COLO829 (cell line): ENCODE measurements around the gene TMEM43.

Experiments used
- DNase-seq: peaks from one replicate; pipeline ENCODE4 v3.0.0; 2012; ENCODE audit warnings: low spot score

The TMEM43 gene

DNA sequence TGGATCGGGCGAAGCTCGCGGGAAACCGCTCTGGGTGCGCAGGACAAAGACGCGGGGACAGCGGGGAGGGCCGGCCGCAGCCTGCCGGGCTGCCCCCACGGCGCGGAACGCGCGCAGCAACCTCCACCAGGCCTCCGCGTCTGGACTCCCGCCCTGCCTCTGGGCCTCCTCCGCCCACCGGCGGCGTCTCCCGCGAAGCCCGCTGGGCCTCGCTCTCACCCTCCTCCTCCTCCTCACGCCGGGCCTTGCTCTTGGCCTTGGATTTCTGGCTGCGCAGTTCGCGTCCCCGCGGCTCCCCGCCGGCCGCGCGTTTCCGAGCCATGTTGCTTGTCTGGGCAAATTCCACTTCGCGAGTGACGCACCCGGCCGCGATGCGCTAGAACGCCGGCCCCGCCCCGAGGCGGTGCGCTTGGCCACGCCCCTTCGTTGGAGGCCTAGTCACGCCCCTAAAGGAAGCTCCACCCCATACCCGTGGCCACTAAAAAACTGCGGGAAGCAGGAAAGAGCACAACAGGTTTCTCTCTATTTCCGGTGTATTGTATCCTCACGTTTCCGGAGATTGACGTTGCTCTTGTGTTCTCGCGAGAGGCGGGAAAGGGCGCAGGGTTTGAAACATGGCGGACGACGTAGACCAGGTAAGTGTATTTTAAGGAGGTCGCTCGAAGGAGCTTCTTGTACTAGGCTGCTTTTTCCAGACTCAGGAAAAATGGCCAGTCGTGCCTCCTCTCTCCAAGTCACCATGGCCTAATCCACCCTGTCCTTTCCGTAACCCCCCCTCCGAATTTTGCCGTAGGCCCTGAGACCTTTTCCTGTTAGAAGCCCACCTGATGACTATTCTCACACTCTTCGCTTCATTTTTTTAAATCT is 53.6 kb downstream of the TMEM43 start, which contains the start of the genes LSM3 and XPC:
LSM3 (plus strand) TSS at position 571 of the 867 bp plus-strand sequence; CDS start at position 615, 44 bp downstream.
XPC (minus strand) TSS at position 355 of the 867 bp plus-strand sequence; CDS start at position 322, 33 bp downstream.
- peak; percentile 91 for DNase-seq

- no peak for DNase-seq
Measured at GRCh38 chr3:14179114-14179465, 54.2 kb downstream of the TMEM43 start.

GRCh38 chr3:14179795-14180194 is 54.9 kb downstream of the TMEM43 start:
- DNase-seq = no peak

DNA sequence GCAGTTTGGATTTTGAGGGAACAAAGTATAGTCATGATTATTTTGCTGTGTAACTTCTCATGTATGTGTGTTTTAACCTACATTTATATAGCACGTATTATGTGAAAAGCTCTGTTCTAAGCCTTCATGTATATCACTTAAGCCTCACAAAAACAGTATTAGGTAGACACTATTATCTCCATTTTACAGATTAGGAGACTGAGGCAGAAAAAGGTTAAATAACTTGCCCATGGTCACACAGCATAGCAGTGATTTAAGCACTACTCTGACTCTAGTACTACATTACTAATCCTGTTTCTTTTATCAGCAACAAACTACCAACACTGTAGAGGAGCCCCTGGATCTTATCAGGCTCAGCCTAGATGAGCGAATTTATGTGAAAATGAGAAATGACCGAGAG is 56.4 kb downstream of the TMEM43 start:
- no peak for DNase-seq

DNA sequence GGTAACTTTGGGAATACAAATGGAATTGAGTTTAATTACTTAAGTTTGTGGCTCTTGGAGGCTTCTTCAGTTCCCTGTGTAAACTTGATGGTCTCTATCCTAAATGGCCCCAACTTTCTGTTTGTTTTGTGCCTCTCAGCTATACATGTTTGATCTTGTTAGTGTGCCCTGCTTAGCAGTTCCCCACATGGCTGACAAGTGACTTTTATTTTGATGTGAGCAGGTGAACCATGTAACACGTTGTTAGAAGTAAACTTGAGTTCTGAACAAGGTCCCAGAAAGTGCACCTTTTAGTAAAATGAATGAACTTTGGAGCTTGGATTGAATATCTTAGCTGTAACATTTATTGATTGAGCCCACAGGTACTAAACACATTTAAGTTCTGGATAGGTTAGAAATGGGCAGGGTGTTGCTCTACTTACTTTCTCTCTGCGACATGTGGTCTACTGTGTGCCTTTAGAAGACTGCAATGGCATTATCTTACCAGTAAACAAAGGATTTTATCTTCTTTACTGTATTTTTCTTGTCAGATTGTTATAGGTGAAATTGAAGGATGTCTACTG is 58.2 kb downstream of the TMEM43 start:
- no peak for DNase-seq

- DNase-seq = no peak
Measured at GRCh38 chr3:14186854-14187458, 62.1 kb downstream of the TMEM43 start.

DNA sequence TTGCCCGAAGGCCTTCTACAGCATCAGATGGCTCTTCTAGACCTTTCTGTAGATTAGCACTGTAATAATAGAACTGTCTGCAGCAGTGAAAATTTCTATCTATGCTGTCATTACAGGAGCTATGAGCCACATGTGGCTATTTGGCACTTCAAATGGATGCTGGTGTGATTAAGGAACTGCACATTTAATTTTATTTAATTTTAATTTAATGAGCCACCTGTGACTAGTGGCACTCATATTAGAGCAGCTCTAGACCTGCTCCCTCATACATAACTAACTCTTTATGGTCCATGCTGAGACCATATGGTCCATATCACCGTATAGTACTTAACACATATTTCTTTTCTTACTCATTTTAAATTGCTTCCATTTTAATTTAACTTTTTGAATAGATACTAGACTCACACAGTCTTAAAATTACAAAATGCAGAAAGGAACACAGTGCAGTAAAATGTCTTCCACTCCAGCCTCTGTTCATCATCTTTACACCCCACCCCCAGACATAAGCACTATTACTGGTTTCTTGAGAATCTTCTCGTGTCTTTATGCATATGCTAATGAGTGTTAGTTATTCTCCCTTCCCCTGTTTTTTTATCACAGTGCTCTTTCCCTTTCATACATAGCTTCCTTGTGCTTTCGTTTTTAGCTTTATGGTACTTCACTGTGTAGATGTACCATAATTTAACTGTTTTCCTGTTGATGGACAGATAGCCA is 63.3 kb downstream of the TMEM43 start:
- no peak for DNase-seq
